H1 (cell line): ENCODE data around the gene SMIM7. TPM values are rescaled to one million over a fixed set of nuclear protein-coding genes. Genes with fewer than 3 reads are reported as not detected.

Experiments used
- CTCF ChIA-PET: fragments of 300-600 bp; sonication (Branson Sonifier 250); formaldehyde crosslinking; loops from one replicate; lab custom pipeline; 2021; ENCODE audit not compliant: partially characterized antibody; lab: Charles Lee
- POLR2A ChIA-PET: fragments of 300-600 bp; sonication (Branson Sonifier 250); formaldehyde crosslinking; loops from one replicate; lab custom pipeline; 2021; ENCODE audit warnings: inconsistent platforms; ENCODE audit not compliant: partially characterized antibody; lab: Charles Lee
- DNase-seq, 2 experiments: peaks; one replicate each; pipeline versions ENCODE4 v3.0.0 to v3.0.0-alpha.2; 2010 to 2022; ENCODE audit warnings: low spot score in 2 of 2, low read depth in 1 of 2, mixed read lengths in 1 of 2
- FAIRE-seq: peaks from 2 replicates; lab custom pipeline; 2011; peaks lifted over from hg19 to GRCh38; lab: Jason Lieb, UNC
- H2AFZ ChIP-seq: 2 replicates; pipeline ENCODE4 v1.8.1; 2012; ENCODE audit warnings: low read length, inconsistent platforms
- H2AK5ac ChIP-seq: 2 replicates; pipeline ENCODE4 v1.6.1; 2013; ENCODE audit warnings: low read depth, low read length
- H2BK120ac ChIP-seq: replicated peaks from 2 replicates; pipeline ENCODE3; 2013; ENCODE audit warnings: low read depth, low read length, inconsistent platforms
- H2BK12ac ChIP-seq: 2 replicates; pipeline ENCODE4 v1.6.1; 2013; ENCODE audit warnings: low read depth, low read length
- H2BK15ac ChIP-seq: 2 replicates; pipeline ENCODE4 v1.6.1; 2013; ENCODE audit warnings: low read length
- H2BK20ac ChIP-seq: 2 replicates; pipeline ENCODE4 v1.6.1; 2013; ENCODE audit warnings: low read length
- H2BK5ac ChIP-seq: 2 replicates; pipeline ENCODE4 v1.6.1; 2013; ENCODE audit warnings: low read depth, low read length
- H3K14ac ChIP-seq: 2 replicates; pipeline ENCODE4 v1.6.1; 2013; ENCODE audit warnings: inconsistent platforms; ENCODE audit not compliant: insufficient read length
- H3K18ac ChIP-seq: 2 replicates; pipeline ENCODE4 v1.6.1; 2013; ENCODE audit warnings: low read length; ENCODE audit errors: extremely low read depth
- H3K23ac ChIP-seq: 2 replicates; pipeline ENCODE4 v1.6.1; 2013; ENCODE audit warnings: inconsistent platforms; ENCODE audit not compliant: insufficient read length
- H3K23me2 ChIP-seq: 2 replicates; pipeline ENCODE4 v1.6.1; 2013; ENCODE audit warnings: low read depth, low read length
- H3K27ac ChIP-seq: 2 replicates; pipeline ENCODE4 v1.6.1; 2011; ENCODE audit warnings: low read depth, low read length, inconsistent platforms
- H3K27me3 ChIP-seq, 4 experiments: replicated peaks in 1 of 4; 1 replicate in 1 of 4; 2 replicates in 3 of 4; pipeline versions ENCODE4 v1.6.1 to v1.8.1; 2011 to 2013; ENCODE audit warnings: low read length in 3 of 4, mild to moderate bottlenecking in 3 of 4, inconsistent platforms in 2 of 4, mixed read lengths in 2 of 4, moderate library complexity in 1 of 4; ENCODE audit not compliant: control insufficient read depth in 3 of 4, insufficient read depth in 3 of 4; ENCODE audit errors: extremely low read depth in 1 of 4
- H3K36me3 ChIP-seq, 4 experiments: 2 replicates each; pipeline versions ENCODE4 v1.6.1 to v1.8.1; 2011 to 2013; ENCODE audit warnings: mild to moderate bottlenecking in 4 of 4, low read length in 3 of 4, moderate library complexity in 2 of 4, control low read depth in 1 of 4, inconsistent platforms in 1 of 4; ENCODE audit not compliant: insufficient read depth in 4 of 4, control insufficient read depth in 2 of 4
- H3K4ac ChIP-seq: replicated peaks from 2 replicates; pipeline ENCODE3; 2013; ENCODE audit warnings: low read length, low read depth, mixed read lengths, inconsistent platforms; ENCODE audit not compliant: insufficient read length
- H3K4me1 ChIP-seq, 4 experiments: replicated peaks in 1 of 4; 1 replicate in 1 of 4; 2 replicates in 3 of 4; pipeline versions ENCODE4 v1.6.1 to v1.8.1; 2011 to 2013; ENCODE audit warnings: low read length in 3 of 4, inconsistent platforms in 2 of 4, mixed read lengths in 1 of 4; ENCODE audit not compliant: insufficient read depth in 4 of 4, control insufficient read depth in 3 of 4
- H3K4me2 ChIP-seq, 2 experiments: 2 replicates each; pipeline versions ENCODE4 v1.6.1 to v1.8.1; 2011 to 2013; ENCODE audit warnings: low read depth in 2 of 2, low read length in 2 of 2, control low read depth in 1 of 2, inconsistent platforms in 1 of 2, mild to moderate bottlenecking in 1 of 2; ENCODE audit not compliant: insufficient read depth in 1 of 2
- H3K4me3 ChIP-seq, 4 experiments: fragments of 200-600, 300-600 bp in 1 of 4; sonication (generic), shearing (Covaris generic), sonication (Bioruptor Twin) in 1 of 4; 2 replicates each; pipeline versions ENCODE4 v1.5.1 to v1.8.1; 2011 to 2016; ENCODE audit warnings: low read length in 4 of 4, low read depth in 3 of 4, control low read depth in 2 of 4, inconsistent platforms in 2 of 4, mild to moderate bottlenecking in 2 of 4, mixed read lengths in 1 of 4, moderate library complexity in 1 of 4; ENCODE audit not compliant: insufficient read depth in 2 of 4; ENCODE audit errors: extremely low read depth in 1 of 4
- H3K56ac ChIP-seq: replicated peaks from 2 replicates; pipeline ENCODE3; 2013; ENCODE audit warnings: low read depth, mild to moderate bottlenecking, mixed read lengths, low read length, inconsistent platforms; ENCODE audit not compliant: insufficient read length
- H3K79me1 ChIP-seq: 2 replicates; pipeline ENCODE4 v1.6.1; 2013; ENCODE audit warnings: low read depth, low read length, control low read depth
- H3K79me2 ChIP-seq, 2 experiments: 2 replicates each; pipeline versions ENCODE4 v1.6.1 to v1.8.1; 2012 to 2013; ENCODE audit warnings: low read length in 2 of 2, mild to moderate bottlenecking in 2 of 2, inconsistent platforms in 1 of 2; ENCODE audit not compliant: insufficient read depth in 2 of 2, control insufficient read depth in 1 of 2
- H3K9ac ChIP-seq, 4 experiments: replicated peaks in 1 of 4; 1 replicate in 1 of 4; 2 replicates in 3 of 4; pipeline versions ENCODE4 v1.6.1 to v1.8.1; 2011 to 2013; ENCODE audit warnings: low read depth in 3 of 4, low read length in 3 of 4, control low read depth in 2 of 4, mild to moderate bottlenecking in 2 of 4, moderate library complexity in 2 of 4, inconsistent platforms in 1 of 4; ENCODE audit errors: extremely low read depth in 1 of 4
- H3K9me3 ChIP-seq, 2 experiments: 2 replicates each; pipeline versions ENCODE4 v1.6.1 to v1.8.1; 2012 to 2013; ENCODE audit warnings: mild to moderate bottlenecking in 2 of 2, moderate library complexity in 2 of 2, control low read depth in 1 of 2, inconsistent platforms in 1 of 2, low read depth in 1 of 2, low read length in 1 of 2, mixed read lengths in 1 of 2; ENCODE audit not compliant: insufficient read depth in 2 of 2
- H4K20me1 ChIP-seq, 2 experiments: replicated peaks in 1 of 2; 2 replicates each; pipeline versions ENCODE3 to v1.8.1; 2011 to 2013; ENCODE audit warnings: inconsistent platforms in 2 of 2, low read length in 2 of 2, mild to moderate bottlenecking in 1 of 2; ENCODE audit not compliant: insufficient read depth in 2 of 2, control insufficient read depth in 1 of 2
- H4K5ac ChIP-seq: 2 replicates; pipeline ENCODE4 v1.6.1; 2013; ENCODE audit warnings: low read length, low read depth, mixed read lengths, inconsistent platforms; ENCODE audit not compliant: insufficient read length
- H4K8ac ChIP-seq: 2 replicates; pipeline ENCODE4 v1.8.0; 2013; ENCODE audit warnings: mild to moderate bottlenecking, moderate library complexity, low read length, inconsistent platforms; ENCODE audit not compliant: insufficient read depth; ENCODE audit errors: extremely low read depth
- H4K91ac ChIP-seq: replicated peaks from 2 replicates; pipeline ENCODE3; 2013; ENCODE audit warnings: low read length, mixed read lengths, inconsistent platforms; ENCODE audit not compliant: insufficient read length
- ATF3 ChIP-seq: IDR thresholded peaks from 2 replicates; pipeline ENCODE4 v1.6.1; 2011; ENCODE audit warnings: low read depth, mild to moderate bottlenecking, low read length; ENCODE audit not compliant: insufficient read depth
- BACH1 ChIP-seq: IDR thresholded peaks from 2 replicates; pipeline ENCODE4 v1.6.1; 2012; ENCODE audit warnings: low read length, improper control_type of control experiment
- CHD1 ChIP-seq: IDR thresholded peaks from 2 replicates; pipeline ENCODE4 v1.6.1; 2012; ENCODE audit warnings: low read depth, low read length, improper control_type of control experiment
- CREB1 ChIP-seq: IDR thresholded peaks from 2 replicates; pipeline ENCODE4 v1.6.1; 2012; ENCODE audit warnings: inconsistent platforms
- CTBP2 ChIP-seq: IDR thresholded peaks from 2 replicates; pipeline ENCODE4 v1.7.0; 2011; ENCODE audit warnings: borderline replicate concordance, mild to moderate bottlenecking, moderate library complexity, mixed read lengths, low read length; ENCODE audit not compliant: insufficient read depth, insufficient read length
- KDM5A ChIP-seq: fragments of 200-600 bp; IDR thresholded peaks from 2 replicates; pipeline ENCODE4 v1.7.1; 2012; ENCODE audit warnings: mild to moderate bottlenecking, low read length, inconsistent platforms, mixed read lengths
- RBBP5 ChIP-seq: IDR thresholded peaks from 2 replicates; pipeline ENCODE4 v1.7.1; 2012; ENCODE audit warnings: low read depth, mild to moderate bottlenecking, inconsistent platforms, low read length, moderate library complexity, borderline replicate concordance
- RXRA ChIP-seq: IDR thresholded peaks from 2 replicates; pipeline ENCODE4 v1.6.1; 2011; ENCODE audit warnings: low read depth, mild to moderate bottlenecking, low read length, moderate library complexity; ENCODE audit not compliant: insufficient read depth
- SP1 ChIP-seq: IDR thresholded peaks from 2 replicates; pipeline ENCODE4 v1.6.1; 2011; ENCODE audit warnings: low read depth, low read length
- SRF ChIP-seq: IDR thresholded peaks from 2 replicates; pipeline ENCODE4 v1.6.1; 2011; ENCODE audit warnings: mild to moderate bottlenecking, low read depth, low read length, moderate library complexity
- SUZ12 ChIP-seq: fragments of 200-600 bp; sonication (generic); IDR thresholded peaks from 2 replicates; pipeline ENCODE4 v1.6.1; 2012; ENCODE audit warnings: mild to moderate bottlenecking, inconsistent platforms, low read length, moderate library complexity, mixed read lengths
- TEAD4 ChIP-seq: IDR thresholded peaks from 2 replicates; pipeline ENCODE4 v1.6.1; 2012; ENCODE audit warnings: low read depth, low read length, inconsistent platforms, mixed read lengths
- YY1 ChIP-seq: IDR thresholded peaks from 2 replicates; pipeline ENCODE4 v1.6.1; 2011; ENCODE audit warnings: low read depth, mild to moderate bottlenecking, low read length
- WGBS, 2 experiments: shearing (Covaris generic) in 1 of 2; methylation state at CpG; one replicate each; pipeline versions ENCODE4 v1.1.6 to v1.1.7; 2013 to 2015; ENCODE audit warnings: low lambda C conversion rate in 2 of 2, mixed read lengths in 2 of 2, inconsistent platforms in 1 of 2, low coverage in 1 of 2, missing lambda C conversion rate in 1 of 2; ENCODE audit not compliant: insufficient replicate concordance in 2 of 2, insufficient coverage in 1 of 2, insufficient read length in 1 of 2; ENCODE audit errors: extremely low coverage in 1 of 2, missing lambda C conversion rate in 1 of 2; 5-methylcytosine and 5-hydroxymethylcytosine counted together
- polyA plus RNA-seq, 7 experiments: library from polyadenylated mRNA; depleted of rRNA in 3 of 7; stranded (reverse) in 5 of 7; unstranded in 2 of 7; fragments of >200 nt in 5 of 7; fragments of 200-250 nt in 2 of 7; gene quantifications; 1 replicate in 5 of 7; 2 replicates in 1 of 7; 4 replicates in 1 of 7; pipeline versions ENCODE4 v1.2.1 to v1.2.3, GENCODE V29; 2011 to 2013; ENCODE audit warnings: missing spikeins in 2 of 7, mixed read lengths in 2 of 7
- total RNA-seq: library from RNA; stranded (reverse); fragmentation: NEBNext Ultra II Directional; extraction: Animal tissue kit (Norgen Biotek cat#: 25700); gene quantifications from 2 replicates; pipeline ENCODE4 v1.2.1, GENCODE V29; 2021
- TF ChIP-seq, protein P1 (sequence below): IDR thresholded peaks from 2 replicates; pipeline ENCODE4 v1.6.1; 2012; ENCODE audit warnings: inconsistent platforms

Gene SMIM7
- total and polyA plus RNA-seq, 2 of the 8 experiments (the other 6 are each of a cell fraction or from before 2014, with no cell fraction given): 55.5 to 67.5 TPM

DNA sequence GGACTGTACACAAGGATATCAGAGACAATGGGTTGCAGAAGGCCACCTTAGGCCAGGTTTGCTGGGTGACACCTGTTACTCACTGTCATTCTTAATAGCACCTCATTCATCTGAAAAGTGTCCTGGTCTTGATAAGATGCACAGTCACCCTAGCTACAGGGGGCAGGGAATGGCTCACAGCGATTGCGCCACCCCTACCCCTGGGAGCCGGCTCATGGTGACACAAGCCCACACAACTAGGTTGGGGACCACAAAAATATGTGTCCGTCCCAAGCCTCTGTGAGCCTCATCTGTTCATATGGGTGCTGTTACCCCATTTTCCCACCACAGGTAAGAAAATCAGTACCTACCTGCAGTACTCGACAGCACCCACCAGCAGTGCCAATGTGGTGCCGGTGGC is 55.3 kb downstream of the SMIM7 start:
- no peak overlapping the region for H2AK5ac ChIP-seq
- no peak overlapping the region for H4K91ac ChIP-seq
- no peaks in the 10 kb centered on the region for H3K4me1 ChIP-seq
- H3K23ac ChIP-seq: no peak overlapping the region
- ChIA-PET POLR2A (interaction anchor here (0.8 kb wide), 1 partner anchor 28 kb away, joined by 3 read pairs; no protein-coding TSS in a partner anchor), CTCF (interaction anchor here (0.8 to 1.0 kb wide), 2 partner anchors 23 to 31 kb away, joined by 3 read pairs; no protein-coding TSS in a partner anchor)
- H2BK15ac ChIP-seq: no peak overlapping the region
- no peaks in the 10 kb centered on the region for H3K23me2 ChIP-seq
- H3K4me2 ChIP-seq: no peak overlapping the region
- no peak overlapping the region for H2BK5ac ChIP-seq
- H3K36me3 ChIP-seq: no peaks in the 10 kb centered on the region
- FAIRE-seq (no peak), DNase-seq (no peak)
- H3K9ac ChIP-seq: no peak overlapping the region
- no peak overlapping the region for H3K4me3 ChIP-seq
- H3K27ac ChIP-seq: no peak overlapping the region
- no peaks in the 10 kb centered on the region for H3K27me3 ChIP-seq
- H4K5ac ChIP-seq: no peak overlapping the region
- no peaks in the 10 kb centered on the region for H3K9me3 ChIP-seq
- no peak overlapping the region for H2AFZ ChIP-seq
- H4K20me1 ChIP-seq: peaks cover 10 to 36% of the 10 kb centered on the region in 2 experiments
- 92% methylated on average over 6 of the region's 6 CpGs; no CpG with 5 or more reads in 1 of the 2 experiments for WGBS, 2 experiments
- H3K79me2 ChIP-seq: peaks cover 0 to 83% of the 10 kb centered on the region in 2 experiments; a peak in 2 of 4 replicates
- no peak overlapping the region for H2BK20ac ChIP-seq
- H2BK120ac ChIP-seq: no peak overlapping the region
- H3K14ac ChIP-seq: no peak overlapping the region
- no peak overlapping the region for H3K4ac ChIP-seq
- no peak overlapping the region for H3K56ac ChIP-seq
- H3K18ac ChIP-seq: no peak overlapping the region
- peaks cover 39% of the 10 kb centered on the region for H3K79me1 ChIP-seq
- no peak overlapping the region for H2BK12ac ChIP-seq
- peak overlapping the region; percentile 1; the same call in 1 of the 2 replicates for H4K8ac ChIP-seq
- TF ChIP-seq, protein P1, sequence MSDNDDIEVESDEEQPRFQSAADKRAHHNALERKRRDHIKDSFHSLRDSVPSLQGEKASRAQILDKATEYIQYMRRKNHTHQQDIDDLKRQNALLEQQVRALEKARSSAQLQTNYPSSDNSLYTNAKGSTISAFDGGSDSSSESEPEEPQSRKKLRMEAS: no peak
- no peak for TF ChIP-seq CTBP2
- TF ChIP-seq YY1: no peak
- no peak for TF ChIP-seq RBBP5
- TF ChIP-seq SRF: no peak
- no peak for TF ChIP-seq BACH1
- no peak for TF ChIP-seq RXRA
- no peak for TF ChIP-seq SUZ12
- TF ChIP-seq TEAD4: no peak
- TF ChIP-seq ATF3: no peak
- no peak for TF ChIP-seq KDM5A
- no peak for TF ChIP-seq CREB1
- no peak for TF ChIP-seq CHD1
- TF ChIP-seq SP1: no peak
